MCF 10A (cell line): Measurements from ENCODE around the gene ADD1. TPM values are rescaled to one million over a fixed set of nuclear protein-coding genes. Genes with fewer than 3 reads are reported as not detected.
"Not testable (repeated sequence)": the region's sequence is repeated elsewhere in the genome, so short reads cannot be mapped to it uniquely, and the experiment has no call there.

Experiments
- BruUV-seq: library from RNA; stranded (reverse); fragments of 400-500 nt; replicated peaks from 2 replicates; lab custom pipeline; 2021; lab: Mats Ljungman, UMichigan
- CTCF ChIA-PET: fragments of 300-600 bp; sonication (Branson Sonifier 250); formaldehyde crosslinking; extraction: SDS; loops from one replicate; lab custom pipeline; 2021; ENCODE audit warnings: antibody characterized with exemption, inconsistent platforms; lab: Yijun Ruan, JAX
- POLR2A ChIA-PET: fragments of 300-600, 350-650 bp; sonication (Branson Sonifier 250); formaldehyde crosslinking; extraction: SDS; loops from one replicate; lab custom pipeline; 2020; ENCODE audit warnings: antibody characterized with exemption, inconsistent platforms; lab: Yijun Ruan, JAX
- DNase-seq: peaks from one replicate; pipeline ENCODE4 v3.0.0-alpha.2; 2018; ENCODE audit not compliant: unreplicated experiment
- H3K27ac Mint-ChIP-seq: one replicate; pipeline ENCODE4 v1.8.0; 2022; ENCODE audit warnings: mild to moderate bottlenecking, low read depth, mixed read lengths; ENCODE audit not compliant: unreplicated experiment
- H3K27me3 Mint-ChIP-seq: one replicate; pipeline ENCODE4 v1.8.0; 2022; ENCODE audit warnings: mixed read lengths; ENCODE audit not compliant: insufficient read depth, unreplicated experiment
- H3K36me3 Mint-ChIP-seq: one replicate; pipeline ENCODE4 v1.8.0; 2022; ENCODE audit warnings: mild to moderate bottlenecking, moderate library complexity, mixed read lengths; ENCODE audit not compliant: insufficient read depth, unreplicated experiment
- H3K4me1 Mint-ChIP-seq: one replicate; pipeline ENCODE4 v1.8.0; 2022; ENCODE audit warnings: mixed read lengths; ENCODE audit not compliant: insufficient read depth, unreplicated experiment
- H3K4me3 Mint-ChIP-seq: one replicate; pipeline ENCODE4 v1.8.0; 2022; ENCODE audit warnings: mild to moderate bottlenecking, moderate library complexity, mixed read lengths; ENCODE audit not compliant: unreplicated experiment
- H3K9me3 Mint-ChIP-seq: one replicate; pipeline ENCODE4 v1.8.0; 2022; ENCODE audit warnings: mixed read lengths; ENCODE audit not compliant: unreplicated experiment
- intact Hi-C: fragments of 100-400 bp; cut with micrococcal nuclease; formaldehyde crosslinking; loops from 2 replicates; pipeline ENCODE4 v1.14.1; 2022
- total RNA-seq: library from RNA; stranded (reverse); gene quantifications from 2 replicates; pipeline ENCODE4 v1.2.3, GENCODE V29; 2022
- TF ChIP-seq, protein P1 (sequence below): fragments of 200-600 bp; IDR thresholded peaks from one replicate; pipeline ENCODE4 v1.8.0; 2022; ENCODE audit warnings: antibody characterized with exemption, mild to moderate bottlenecking; ENCODE audit not compliant: unreplicated experiment

The ADD1 gene
- total RNA-seq, 1 experiment from 2014 or later, result 131 TPM

DNA sequence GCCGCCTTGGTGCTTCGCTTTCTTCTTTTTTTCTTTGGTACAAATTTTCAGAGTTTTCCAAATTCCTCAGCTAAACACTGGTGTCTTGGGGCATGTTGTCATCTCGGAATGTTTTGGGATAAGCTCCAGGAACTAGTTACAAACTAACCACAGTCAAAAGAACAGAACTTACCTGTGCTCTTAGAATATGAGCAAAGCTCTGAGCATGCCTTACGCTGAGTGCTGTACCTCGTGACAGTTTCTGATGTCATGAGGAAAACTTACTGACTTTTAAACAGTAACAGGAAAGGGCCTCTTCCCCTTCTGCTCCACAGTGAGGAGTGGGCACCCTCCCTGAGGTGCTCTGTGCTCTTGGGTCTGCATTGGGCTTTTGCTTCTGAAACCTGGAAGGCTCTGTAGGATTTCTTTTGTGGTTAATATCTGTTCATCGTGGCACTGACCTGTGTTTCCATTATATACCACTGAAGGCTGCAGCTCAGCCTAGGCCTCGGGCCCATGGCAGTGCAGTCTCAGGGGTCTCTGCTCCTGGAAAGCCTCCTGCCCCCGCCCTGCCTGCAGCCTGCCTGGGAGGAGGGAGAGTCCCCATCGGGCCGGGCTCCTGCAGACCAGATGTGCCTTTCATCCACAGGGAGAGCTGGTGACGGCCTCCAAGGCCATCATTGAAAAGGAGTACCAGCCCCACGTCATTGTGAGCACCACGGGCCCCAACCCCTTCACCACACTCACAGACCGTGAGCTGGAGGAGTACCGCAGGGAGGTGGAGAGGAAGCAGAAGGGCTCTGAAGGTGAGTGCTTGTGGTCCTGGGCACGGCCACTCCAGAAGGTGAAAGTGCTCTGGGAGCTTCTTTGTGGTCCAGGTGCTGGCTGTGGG, 70.8 kb downstream of the ADD1 start:
- intact Hi-C loops, result no loop called here
- DNase-seq, result no peak
- H3K4me3 Mint-ChIP-seq, result no peak overlapping the region
- no peak overlapping the region for H3K27ac Mint-ChIP-seq
- peaks cover 62% of the 10 kb centered on the region for H3K36me3 Mint-ChIP-seq
- CTCF ChIA-PET, result interaction anchor here (0.7 to 1.1 kb wide), 2 partner anchors 16 to 28 kb away, joined by 4 read pairs; no protein-coding TSS in a partner anchor
- TF ChIP-seq, protein P1, sequence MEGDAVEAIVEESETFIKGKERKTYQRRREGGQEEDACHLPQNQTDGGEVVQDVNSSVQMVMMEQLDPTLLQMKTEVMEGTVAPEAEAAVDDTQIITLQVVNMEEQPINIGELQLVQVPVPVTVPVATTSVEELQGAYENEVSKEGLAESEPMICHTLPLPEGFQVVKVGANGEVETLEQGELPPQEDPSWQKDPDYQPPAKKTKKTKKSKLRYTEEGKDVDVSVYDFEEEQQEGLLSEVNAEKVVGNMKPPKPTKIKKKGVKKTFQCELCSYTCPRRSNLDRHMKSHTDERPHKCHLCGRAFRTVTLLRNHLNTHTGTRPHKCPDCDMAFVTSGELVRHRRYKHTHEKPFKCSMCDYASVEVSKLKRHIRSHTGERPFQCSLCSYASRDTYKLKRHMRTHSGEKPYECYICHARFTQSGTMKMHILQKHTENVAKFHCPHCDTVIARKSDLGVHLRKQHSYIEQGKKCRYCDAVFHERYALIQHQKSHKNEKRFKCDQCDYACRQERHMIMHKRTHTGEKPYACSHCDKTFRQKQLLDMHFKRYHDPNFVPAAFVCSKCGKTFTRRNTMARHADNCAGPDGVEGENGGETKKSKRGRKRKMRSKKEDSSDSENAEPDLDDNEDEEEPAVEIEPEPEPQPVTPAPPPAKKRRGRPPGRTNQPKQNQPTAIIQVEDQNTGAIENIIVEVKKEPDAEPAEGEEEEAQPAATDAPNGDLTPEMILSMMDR, result no peak
- H3K27me3 Mint-ChIP-seq, result no peaks in the 10 kb centered on the region
- no peaks in the 10 kb centered on the region for H3K4me1 Mint-ChIP-seq
- no TSS peak for BruUV-seq
- H3K9me3 Mint-ChIP-seq, result no peaks in the 10 kb centered on the region
- POLR2A ChIA-PET, result interaction anchor here (0.7 kb wide), 1 partner anchor 112 kb away, joined by 5 read pairs; no protein-coding TSS in a partner anchor

DNA sequence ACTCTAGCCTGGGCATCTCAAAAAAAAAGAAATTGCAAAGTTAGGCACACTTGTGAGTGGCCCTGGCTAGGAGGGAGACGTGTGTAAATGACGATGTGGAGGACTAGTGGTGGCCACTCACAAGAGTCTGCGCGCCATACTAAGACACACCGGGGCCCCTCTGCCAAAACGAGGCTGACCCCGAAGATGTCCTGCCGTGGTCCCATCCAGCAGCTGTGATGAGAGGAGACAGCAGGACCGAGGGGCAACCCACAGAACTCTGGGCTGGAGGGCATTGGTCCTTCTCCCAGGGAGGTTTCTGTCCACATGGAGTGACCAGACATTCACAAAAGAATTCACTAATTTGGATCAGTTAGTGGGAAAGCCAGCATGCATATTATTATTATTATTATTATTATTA, 72.1 kb downstream of the ADD1 start:
- H3K4me3 Mint-ChIP-seq, result no peak overlapping the region
- TF ChIP-seq, protein P1, result no peak
- BruUV-seq, result no TSS peak
- no peak overlapping the region for H3K27ac Mint-ChIP-seq
- DNase-seq, result no peak
- intact Hi-C loops, result no loop called here
- ChIA-PET POLR2A (interaction anchor here (0.7 kb wide), 1 partner anchor 48 kb away, joined by 3 read pairs; no protein-coding TSS in a partner anchor), CTCF (no interaction called here)
- H3K4me1 Mint-ChIP-seq, result no peaks in the 10 kb centered on the region
- peaks cover 62% of the 10 kb centered on the region for H3K36me3 Mint-ChIP-seq
- H3K9me3 Mint-ChIP-seq, result no peaks in the 10 kb centered on the region
- H3K27me3 Mint-ChIP-seq, result no peaks in the 10 kb centered on the region

DNA sequence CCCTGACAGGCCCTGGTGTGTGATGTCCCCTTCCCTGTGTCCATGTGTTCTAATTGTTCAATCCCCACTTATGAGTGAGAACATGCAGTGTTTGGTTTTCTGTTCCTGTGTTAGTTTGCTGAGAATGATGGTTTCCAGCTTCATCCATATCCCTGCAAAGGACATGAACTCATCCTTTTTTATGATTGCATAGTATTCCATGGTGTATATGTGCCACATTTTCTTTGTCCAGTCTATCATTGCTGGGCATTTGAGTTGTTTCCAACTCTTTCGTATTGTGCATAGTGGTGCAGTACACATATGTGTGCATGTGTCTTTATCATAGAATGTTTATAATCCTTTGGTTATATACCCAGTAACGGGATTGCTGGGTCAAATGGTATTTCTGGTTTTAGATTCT, 73.1 kb downstream of the ADD1 start:
- POLR2A ChIA-PET, result interaction anchor here (1.1 kb wide), 1 partner anchor 19 kb away, joined by 4 read pairs; no protein-coding TSS in a partner anchor
- H3K27ac Mint-ChIP-seq, DNase-seq, BruUV-seq, H3K4me3 Mint-ChIP-seq, H3K4me1 Mint-ChIP-seq, H3K9me3 Mint-ChIP-seq, H3K27me3 Mint-ChIP-seq, intact Hi-C loops: not testable (repeated sequence)
- H3K36me3 Mint-ChIP-seq, result peaks cover 56% of the 10 kb centered on the region
- CTCF ChIA-PET, result interaction anchor here (0.7 kb wide), 1 partner anchor 28 kb away, joined by 3 read pairs; no protein-coding TSS in a partner anchor

DNA sequence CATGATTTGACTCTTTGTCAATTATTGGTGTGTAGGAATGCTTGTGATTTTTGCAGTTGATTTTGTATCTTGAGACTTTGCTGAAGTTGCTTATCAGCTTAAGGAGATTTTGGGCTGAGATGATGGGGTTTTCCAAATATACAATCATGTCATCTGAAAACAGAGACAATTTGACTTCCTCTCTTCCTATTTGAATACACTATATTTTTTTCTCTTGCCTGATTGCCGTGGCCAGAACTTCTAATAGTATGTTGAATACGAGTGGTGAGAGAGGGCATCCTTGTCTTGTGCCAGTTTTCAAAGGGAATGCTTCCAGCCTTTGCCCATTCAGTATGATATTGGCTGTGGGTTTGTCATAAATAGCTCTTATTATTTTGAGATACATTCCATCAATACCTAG, 74.7 kb downstream of the ADD1 start:
- POLR2A ChIA-PET, result interaction anchor here (1.2 kb wide), 1 partner anchor 17 kb away, joined by 3 read pairs; no protein-coding TSS in a partner anchor
- CTCF ChIA-PET, result interaction anchor here (0.7 kb wide), 1 partner anchor 561 kb away, joined by 3 read pairs; no protein-coding TSS in a partner anchor
- H3K27ac Mint-ChIP-seq, H3K4me1 Mint-ChIP-seq, BruUV-seq, DNase-seq, H3K9me3 Mint-ChIP-seq, intact Hi-C loops, H3K4me3 Mint-ChIP-seq, H3K27me3 Mint-ChIP-seq: not testable (repeated sequence)
- H3K36me3 Mint-ChIP-seq, result peaks cover 50% of the 10 kb centered on the region

DNA sequence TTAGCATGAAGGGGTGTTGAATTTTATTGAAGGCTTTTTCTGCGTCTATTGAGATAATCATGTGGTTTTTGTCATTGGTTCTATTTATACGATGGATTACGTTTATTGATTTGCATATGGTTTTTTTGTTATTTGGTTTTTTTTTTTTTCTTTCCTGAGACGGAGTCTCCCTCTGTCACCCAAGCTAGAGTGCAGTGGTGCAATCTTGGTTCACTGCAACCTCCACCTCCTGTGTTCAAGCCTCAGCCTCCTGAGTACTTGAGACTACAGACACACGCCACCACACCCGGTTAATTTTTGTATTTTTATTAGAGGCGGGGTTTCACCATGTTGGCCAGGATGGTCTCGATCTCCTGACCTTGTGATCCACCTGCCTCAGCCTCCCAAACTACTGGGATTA, 75.1 kb downstream of the ADD1 start:
- POLR2A ChIA-PET, result interaction anchor here (1.2 kb wide), 1 partner anchor 17 kb away, joined by 3 read pairs; no protein-coding TSS in a partner anchor
- H3K27ac Mint-ChIP-seq, DNase-seq, H3K27me3 Mint-ChIP-seq, BruUV-seq, H3K9me3 Mint-ChIP-seq, H3K4me1 Mint-ChIP-seq, intact Hi-C loops, H3K4me3 Mint-ChIP-seq: not testable (repeated sequence)
- CTCF ChIA-PET, result interaction anchor here (0.7 kb wide), 1 partner anchor 560 kb away, joined by 3 read pairs; no protein-coding TSS in a partner anchor
- peaks cover 47% of the 10 kb centered on the region for H3K36me3 Mint-ChIP-seq

DNA sequence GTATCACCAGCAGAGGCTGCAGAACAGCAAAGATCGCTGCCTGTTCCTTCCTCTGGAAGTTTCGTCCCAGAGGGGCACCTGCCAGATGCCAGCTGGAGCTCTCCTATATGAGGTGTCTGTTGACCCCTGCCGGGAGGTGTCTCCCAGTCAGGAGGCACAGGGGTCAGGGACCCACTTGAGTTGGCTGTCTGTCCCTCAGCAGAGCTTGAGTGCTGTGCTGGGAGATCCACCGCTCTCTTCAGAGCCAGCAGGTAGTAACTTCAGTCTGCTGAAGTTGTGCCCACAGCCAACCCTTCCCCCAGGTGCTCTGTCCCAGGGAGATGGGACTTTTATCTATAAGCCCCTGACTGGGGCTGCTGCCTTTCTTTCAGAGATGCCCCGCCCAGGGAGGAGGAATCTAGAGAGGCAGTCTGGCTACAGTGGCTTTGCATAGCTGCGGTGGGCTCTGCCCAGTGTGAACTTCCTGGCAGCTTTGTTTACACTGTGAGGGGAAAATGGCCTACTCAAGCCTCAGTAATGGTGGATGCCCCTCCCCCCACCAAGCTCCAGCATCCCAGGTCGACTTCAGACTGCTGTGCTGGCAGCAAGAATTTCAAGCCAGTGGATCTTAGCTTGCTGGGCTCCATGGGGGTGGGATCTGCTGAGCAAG, 78.9 kb downstream of the ADD1 start:
- H3K27me3 Mint-ChIP-seq, intact Hi-C loops, H3K4me3 Mint-ChIP-seq, CTCF ChIA-PET, DNase-seq, H3K27ac Mint-ChIP-seq, BruUV-seq, H3K4me1 Mint-ChIP-seq, H3K9me3 Mint-ChIP-seq: not testable (repeated sequence)
- peaks cover 30% of the 10 kb centered on the region for H3K36me3 Mint-ChIP-seq
- POLR2A ChIA-PET, result interaction anchor here (0.5 kb wide), 1 partner anchor 14 kb away, joined by 3 read pairs; no protein-coding TSS in a partner anchor
